ENCODE measurements around the gene STAC2. TPM values are rescaled to one million over a fixed set of nuclear protein-coding genes. Genes with fewer than 3 reads are reported as not detected.

STAC2 gene
- total RNA-seq, 1 experiment from 2014 or later = not detected

DNA sequence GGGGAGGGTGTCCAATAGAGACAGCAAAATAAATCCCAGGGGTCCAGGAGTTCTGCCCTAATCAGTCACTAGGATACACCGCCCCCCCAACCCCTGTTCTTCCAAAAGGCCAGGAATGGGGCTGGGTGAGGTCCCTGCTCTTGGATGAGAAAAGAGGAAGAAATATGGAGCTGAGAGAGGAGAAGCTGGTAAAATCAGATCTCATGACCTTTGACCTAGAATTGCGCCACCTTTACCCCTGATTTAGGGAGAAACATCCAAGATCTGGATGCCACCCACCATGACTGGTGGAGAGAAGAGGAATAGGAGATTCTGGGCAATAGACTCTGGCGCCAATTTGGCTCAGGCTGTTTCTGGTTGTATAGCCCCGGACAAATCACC is 27.6 kb downstream of the STAC2 start:
- peaks cover 22% of the 10 kb centered on the region for H4K20me1 ChIP-seq (ENCODE audit: insufficient read depth, low read depth, low read length)
- peaks cover 73% of the 10 kb centered on the region for H3K4me1 ChIP-seq (ENCODE audit: low read length)
- peak overlapping the region; percentile 97 for H3K4me2 ChIP-seq (ENCODE audit: low read depth, low read length, poor library complexity, severe bottlenecking)
- DNase-seq = peak; percentile 56
- H2AFZ ChIP-seq (ENCODE audit: low read length) = 0 out of 2 replicates have a peak overlapping the region, but pooled peaks have one; percentile 18
- peaks cover 62% of the 10 kb centered on the region for H3K79me2 ChIP-seq (ENCODE audit: low read length)
- H3K4me3 ChIP-seq (ENCODE audit: low read length) = peak overlapping the region; percentile 77
- H3K27ac ChIP-seq (ENCODE audit: low read length) = peak overlapping the region; percentile 88
- H3K36me3 ChIP-seq (ENCODE audit: insufficient read depth, low read length) = peaks cover 26% of the 10 kb centered on the region
- H3K27me3 ChIP-seq (ENCODE audit: low read length) = no peaks in the 10 kb centered on the region
- H3K9me2 ChIP-seq (replicated peaks; ENCODE audit: insufficient read depth, low read length) = no peaks in the 10 kb centered on the region
- H3K9me3 ChIP-seq (ENCODE audit: low read length) = no peaks in the 10 kb centered on the region
- H3K9ac ChIP-seq (ENCODE audit: low read length) = peak overlapping the region; percentile 90

DNA sequence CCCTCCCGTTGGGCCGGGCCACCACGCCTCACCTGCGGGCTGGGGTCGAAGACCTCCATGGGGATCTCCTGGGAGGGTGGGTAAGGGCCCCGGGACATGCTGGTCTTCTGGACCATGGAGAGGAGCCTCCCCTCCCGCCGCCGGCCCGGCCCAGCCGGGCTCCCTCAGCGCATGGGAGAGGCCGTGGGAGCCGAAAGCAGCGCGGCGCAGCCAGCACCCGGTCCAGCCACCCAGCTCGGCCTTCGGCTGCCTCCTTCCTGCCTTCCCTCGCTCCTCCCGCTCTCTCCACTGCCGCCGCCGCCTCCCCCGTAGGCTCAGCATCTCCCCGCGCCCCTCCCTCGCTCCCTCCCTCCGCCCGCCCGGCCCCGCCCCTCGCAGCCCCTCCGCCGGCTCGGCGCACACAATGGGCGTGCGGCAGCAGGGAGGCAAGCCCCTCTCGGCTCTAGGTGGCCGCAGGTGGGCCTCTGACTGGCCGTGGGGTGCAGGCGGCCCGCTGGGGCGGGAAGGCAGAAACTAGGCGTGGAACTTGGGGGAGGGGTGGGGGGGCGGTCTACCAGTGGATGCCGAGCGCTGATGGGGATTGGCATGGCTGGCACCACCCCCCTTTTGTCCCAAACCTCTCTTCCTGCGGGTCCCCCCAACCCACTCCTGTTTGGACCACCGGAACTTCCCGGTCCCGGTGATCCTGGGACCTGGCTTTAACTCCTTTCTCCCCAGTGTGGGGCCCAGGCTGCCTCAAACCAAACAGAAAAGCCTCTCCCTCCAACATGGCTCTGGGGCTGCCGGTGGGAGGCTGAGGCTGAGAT is 28.2 kb downstream of the STAC2 start, which contains the start of gene CACNB1:
TSS of gene CACNB1 (minus strand) at position 290 of the 806 bp plus-strand sequence. CDS start at position 116, 174 bp downstream.
- peak within 1 kb of the TSS; percentile 88 for H3K27ac ChIP-seq (ENCODE audit: low read length)
- DNase-seq = peak; percentile 94

GRCh38 chr17:39196808-39197291 is 28.9 kb downstream of the STAC2 start:
- Histone ChIP-seq H3K9me2 (replicated peaks; ENCODE audit: insufficient read depth, low read length) (no peaks in the 10 kb centered on the region), H2AFZ (ENCODE audit: low read length) (no peak overlapping the region), H3K27me3 (ENCODE audit: low read length) (no peaks in the 10 kb centered on the region), H3K27ac (ENCODE audit: low read length) (peak overlapping the region; percentile 81), H4K20me1 (ENCODE audit: insufficient read depth, low read depth, low read length) (peaks cover 13% of the 10 kb centered on the region; the same call in 1 of the 2 replicates), H3K9ac (ENCODE audit: low read length) (peak overlapping the region; percentile 90), H3K4me1 (ENCODE audit: low read length) (peaks cover 63% of the 10 kb centered on the region), H3K4me2 (ENCODE audit: low read depth, low read length, poor library complexity, severe bottlenecking) (peak overlapping the region; percentile 97), H3K9me3 (ENCODE audit: low read length) (no peaks in the 10 kb centered on the region), H3K79me2 (ENCODE audit: low read length) (peaks cover 58% of the 10 kb centered on the region), H3K4me3 (ENCODE audit: low read length) (peak overlapping the region; percentile 77), H3K36me3 (ENCODE audit: insufficient read depth, low read length) (peaks cover 19% of the 10 kb centered on the region)
- peak; percentile 88 for DNase-seq

More for the DNA sequence above, 28.2 kb downstream of the STAC2 start, which contains the start of gene CACNB1:
- no peaks in the 10 kb centered on the region for H3K9me3 ChIP-seq (ENCODE audit: low read length)
- peaks cover 22% of the 10 kb centered on the region for H3K36me3 ChIP-seq (ENCODE audit: insufficient read depth, low read length)
- peaks cover 19% of the 10 kb centered on the region for H4K20me1 ChIP-seq (ENCODE audit: insufficient read depth, low read depth, low read length)
- peak within 1 kb of the TSS; percentile 77 for H3K4me3 ChIP-seq (ENCODE audit: low read length)
- H3K79me2 ChIP-seq (ENCODE audit: low read length) = peaks cover 65% of the 10 kb centered on the region
- H3K4me2 ChIP-seq (ENCODE audit: low read depth, low read length, poor library complexity, severe bottlenecking) = peak within 1 kb of the TSS; percentile 97
- 0 out of 2 replicates have a peak within 1 kb of the TSS, but pooled peaks have one; percentile 18 for H2AFZ ChIP-seq (ENCODE audit: low read length)
- no peaks in the 10 kb centered on the region for H3K9me2 ChIP-seq (replicated peaks; ENCODE audit: insufficient read depth, low read length)
- peak within 1 kb of the TSS; percentile 90 for H3K9ac ChIP-seq (ENCODE audit: low read length)
- peaks cover 70% of the 10 kb centered on the region for H3K4me1 ChIP-seq (ENCODE audit: low read length)
- H3K27me3 ChIP-seq (ENCODE audit: low read length) = no peaks in the 10 kb centered on the region

DNA sequence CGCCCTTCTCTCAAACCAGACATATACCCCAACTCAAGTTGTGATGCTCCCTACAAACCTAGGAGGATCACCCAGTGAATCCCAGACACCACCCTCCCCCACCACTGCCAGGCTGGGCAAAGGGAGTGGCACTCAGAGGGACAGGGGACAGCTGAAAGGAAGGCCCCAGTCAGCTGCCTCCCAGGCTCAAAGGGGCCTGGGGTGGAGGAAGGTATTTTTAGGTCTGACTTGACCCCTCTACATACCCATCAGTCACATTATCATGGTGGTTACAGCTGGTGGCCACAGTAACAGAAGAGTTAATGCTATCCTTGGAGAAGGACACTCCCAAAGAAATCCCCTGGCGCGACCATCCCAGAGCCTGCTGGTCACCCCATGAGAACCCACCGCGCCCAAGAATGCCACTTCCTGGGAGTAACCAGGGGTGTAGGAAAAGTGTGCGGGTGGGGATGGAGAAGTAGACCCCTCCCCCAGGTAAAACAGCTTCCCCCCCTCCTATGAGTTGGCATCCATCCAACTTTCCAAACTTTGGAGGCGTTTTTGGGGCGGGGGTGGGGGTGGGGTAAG is 29.4 kb downstream of the STAC2 start:
- Histone ChIP-seq H3K4me1 (ENCODE audit: low read length) (peaks cover 58% of the 10 kb centered on the region), H3K36me3 (ENCODE audit: insufficient read depth, low read length) (peaks cover 19% of the 10 kb centered on the region), H3K27me3 (ENCODE audit: low read length) (no peaks in the 10 kb centered on the region), H3K9ac (ENCODE audit: low read length) (peak overlapping the region; percentile 90), H3K4me3 (ENCODE audit: low read length) (peak overlapping the region; percentile 77), H3K79me2 (ENCODE audit: low read length) (peaks cover 54% of the 10 kb centered on the region), H2AFZ (ENCODE audit: low read length) (no peak overlapping the region), H4K20me1 (ENCODE audit: insufficient read depth, low read depth, low read length) (peaks cover 13% of the 10 kb centered on the region; the same call in 1 of the 2 replicates), H3K9me3 (ENCODE audit: low read length) (no peaks in the 10 kb centered on the region), H3K9me2 (replicated peaks; ENCODE audit: insufficient read depth, low read length) (no peaks in the 10 kb centered on the region), H3K27ac (ENCODE audit: low read length) (peak overlapping the region; percentile 64), H3K4me2 (ENCODE audit: low read depth, low read length, poor library complexity, severe bottlenecking) (peak overlapping the region; percentile 97)
- DNase-seq = no peak

GRCh38 chr17:39195568-39196160 is 30.1 kb downstream of the STAC2 start:
- DNase-seq = no peak
- Histone ChIP-seq H3K36me3 (ENCODE audit: insufficient read depth, low read length) (peaks cover 16% of the 10 kb centered on the region), H4K20me1 (ENCODE audit: insufficient read depth, low read depth, low read length) (peaks cover 8% of the 10 kb centered on the region; the same call in 1 of the 2 replicates), H3K4me1 (ENCODE audit: low read length) (peaks cover 52% of the 10 kb centered on the region), H3K27me3 (ENCODE audit: low read length) (no peaks in the 10 kb centered on the region), H3K27ac (ENCODE audit: low read length) (peak overlapping the region; percentile 64), H3K4me3 (ENCODE audit: low read length) (peak overlapping the region; percentile 77), H3K9me2 (replicated peaks; ENCODE audit: insufficient read depth, low read length) (no peaks in the 10 kb centered on the region), H3K9ac (ENCODE audit: low read length) (peak overlapping the region; percentile 90), H2AFZ (ENCODE audit: low read length) (no peak overlapping the region), H3K4me2 (ENCODE audit: low read depth, low read length, poor library complexity, severe bottlenecking) (peak overlapping the region; percentile 97), H3K79me2 (ENCODE audit: low read length) (peaks cover 48% of the 10 kb centered on the region), H3K9me3 (ENCODE audit: low read length) (no peaks in the 10 kb centered on the region)

DNA sequence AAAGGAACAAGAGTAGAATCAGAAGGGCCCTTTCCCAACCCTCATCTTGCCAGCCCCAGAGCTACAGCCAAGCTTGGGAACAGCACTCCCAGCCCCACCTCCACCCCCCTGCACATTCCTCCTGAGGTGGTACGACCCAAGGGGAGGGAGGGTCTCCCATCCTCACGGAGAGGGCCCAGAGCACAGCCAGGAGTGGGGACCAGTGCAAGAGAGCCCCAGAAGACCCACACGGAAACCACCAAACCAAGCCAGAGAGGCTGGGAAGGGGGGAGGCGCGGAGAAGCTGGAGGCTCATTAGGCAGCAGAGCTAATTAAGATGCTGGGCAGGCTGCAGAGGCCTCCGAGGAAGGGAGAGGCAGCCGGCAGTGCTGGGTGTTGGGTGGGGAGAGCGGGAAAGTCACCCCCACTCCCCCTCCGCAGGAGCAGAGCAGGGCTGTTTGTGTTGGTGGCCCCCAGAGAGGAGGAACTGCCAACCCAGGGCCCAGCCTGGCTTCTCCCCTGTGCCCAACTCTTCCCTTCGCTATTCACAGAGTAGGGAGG is 30.7 kb downstream of the STAC2 start:
- H4K20me1 ChIP-seq (ENCODE audit: insufficient read depth, low read depth, low read length) = peaks cover 8% of the 10 kb centered on the region; the same call in 1 of the 2 replicates
- H3K27me3 ChIP-seq (ENCODE audit: low read length) = no peaks in the 10 kb centered on the region
- peak overlapping the region; percentile 90 for H3K9ac ChIP-seq (ENCODE audit: low read length)
- no peak for DNase-seq
- no peaks in the 10 kb centered on the region for H3K9me2 ChIP-seq (replicated peaks; ENCODE audit: insufficient read depth, low read length)
- peaks cover 42% of the 10 kb centered on the region for H3K79me2 ChIP-seq (ENCODE audit: low read length)
- peak overlapping the region; percentile 64; the same call in 1 of the 2 replicates for H3K27ac ChIP-seq (ENCODE audit: low read length)
- no peak overlapping the region for H2AFZ ChIP-seq (ENCODE audit: low read length)
- H3K4me3 ChIP-seq (ENCODE audit: low read length) = no peak overlapping the region
- H3K4me2 ChIP-seq (ENCODE audit: low read depth, low read length, poor library complexity, severe bottlenecking) = peak overlapping the region; percentile 97
- peaks cover 52% of the 10 kb centered on the region for H3K4me1 ChIP-seq (ENCODE audit: low read length)
- peaks cover 15% of the 10 kb centered on the region for H3K36me3 ChIP-seq (ENCODE audit: insufficient read depth, low read length)
- H3K9me3 ChIP-seq (ENCODE audit: low read length) = no peaks in the 10 kb centered on the region

DNA sequence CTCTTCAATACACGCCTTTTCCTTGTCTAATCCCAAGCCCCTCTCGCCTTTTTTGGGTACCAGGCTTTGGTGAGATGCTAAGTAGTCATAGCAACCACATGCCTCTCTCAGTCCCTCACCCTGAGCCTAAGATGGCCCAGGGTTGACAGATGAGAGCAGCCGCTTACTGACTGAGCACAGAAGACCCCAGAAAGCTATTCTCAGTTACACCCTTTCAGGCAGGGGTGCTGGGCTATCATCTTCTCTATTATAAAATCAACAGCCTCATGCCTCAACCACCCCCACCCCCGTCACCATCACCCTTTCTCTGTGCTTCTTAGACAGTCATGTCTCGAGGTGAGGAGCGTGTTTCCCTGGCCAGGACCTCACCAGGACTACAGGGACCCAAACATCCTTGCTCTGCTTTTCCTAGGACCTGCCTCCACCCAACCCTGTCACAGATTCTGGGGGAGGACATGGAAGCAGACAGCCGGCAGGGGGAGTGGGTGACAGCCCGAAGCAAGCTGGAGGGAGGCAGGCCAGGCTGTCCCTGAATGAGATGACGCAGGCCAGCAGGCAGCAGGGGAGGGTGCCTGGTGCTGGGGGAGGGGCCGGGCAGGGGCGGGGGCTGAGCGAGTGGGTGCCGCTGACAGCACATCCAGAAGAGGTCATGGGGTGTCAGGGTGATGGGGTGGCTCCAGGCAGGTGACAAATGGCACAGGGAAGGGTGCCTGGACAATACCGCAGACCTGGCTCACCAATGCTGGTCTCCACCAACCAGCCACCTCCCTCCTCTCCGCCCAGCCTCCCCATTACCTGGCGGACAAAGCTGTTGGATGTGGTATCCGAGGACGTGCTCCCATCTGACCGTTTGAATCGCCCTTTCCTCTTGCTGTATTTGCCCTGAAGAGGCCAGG is 31.4 kb downstream of the STAC2 start:
- Histone ChIP-seq H3K79me2 (ENCODE audit: low read length) (peaks cover 42% of the 10 kb centered on the region), H3K27ac (ENCODE audit: low read length) (no peak overlapping the region), H3K4me1 (ENCODE audit: low read length) (peaks cover 49% of the 10 kb centered on the region), H4K20me1 (ENCODE audit: insufficient read depth, low read depth, low read length) (peaks cover 8% of the 10 kb centered on the region; the same call in 1 of the 2 replicates), H3K9me3 (ENCODE audit: low read length) (no peaks in the 10 kb centered on the region), H2AFZ (ENCODE audit: low read length) (no peak overlapping the region), H3K4me3 (ENCODE audit: low read length) (no peak overlapping the region), H3K27me3 (ENCODE audit: low read length) (no peaks in the 10 kb centered on the region), H3K36me3 (ENCODE audit: insufficient read depth, low read length) (peaks cover 15% of the 10 kb centered on the region), H3K9ac (ENCODE audit: low read length) (no peak overlapping the region), H3K9me2 (replicated peaks; ENCODE audit: insufficient read depth, low read length) (no peaks in the 10 kb centered on the region), H3K4me2 (ENCODE audit: low read depth, low read length, poor library complexity, severe bottlenecking) (peak overlapping the region; percentile 97)
- no peak for DNase-seq

Measured in Karpas-422 (cell line).